IMR-90 (cell line): ENCODE results near the gene NRP1. TPM values are rescaled to one million over a fixed set of nuclear protein-coding genes. Genes with fewer than 3 reads are reported as not detected.

Experiments
- ATAC-seq: fragments of 200-7000 bp; cut with Tn5 transposase; 2 replicates; pipeline ENCODE4 v1.9.1; 2020; ENCODE audit warnings: low read depth, mild to moderate bottlenecking, moderate library complexity
- BruUV-seq: library from RNA; stranded (reverse); fragments of 400-500 nt; replicated peaks from 2 replicates; lab custom pipeline; 2021; lab: Mats Ljungman, UMichigan
- CTCF ChIA-PET: fragments of 300-600 bp; formaldehyde crosslinking; extraction: SDS; loops from one replicate; lab custom pipeline; 2021; ENCODE audit warnings: antibody characterized with exemption; lab: Yijun Ruan, JAX
- POLR2A ChIA-PET: fragments of 300-600 bp; sonication (Branson Sonifier 250); formaldehyde crosslinking; loops from one replicate; lab custom pipeline; 2022; ENCODE audit warnings: antibody characterized with exemption; ENCODE audit not compliant: unreplicated experiment; lab: Charles Lee
- DNase-seq: peaks from one replicate; pipeline ENCODE4 v3.0.0; 2013
- H2AFZ ChIP-seq: replicated peaks from 2 replicates; pipeline ENCODE3; 2013; ENCODE audit warnings: low read length, mild to moderate bottlenecking; ENCODE audit not compliant: poor library complexity
- H2AK5ac ChIP-seq: 2 replicates; pipeline ENCODE4 v1.6.1; 2013; ENCODE audit warnings: low read depth, low read length, inconsistent platforms
- H2AK9ac ChIP-seq: replicated peaks from 2 replicates; pipeline ENCODE3; 2013; ENCODE audit warnings: mild to moderate bottlenecking, low read depth, low read length, moderate library complexity; ENCODE audit not compliant: poor library complexity
- H2BK120ac ChIP-seq: 2 replicates; pipeline ENCODE4 v1.6.1; 2013; ENCODE audit warnings: low read depth, low read length, inconsistent platforms
- H2BK15ac ChIP-seq: 3 replicates; pipeline ENCODE4 v1.6.1; 2013; ENCODE audit warnings: low read depth, low read length, inconsistent platforms
- H2BK20ac ChIP-seq: 2 replicates; pipeline ENCODE4 v1.6.1; 2013; ENCODE audit warnings: low read depth, mild to moderate bottlenecking, inconsistent platforms, low read length, moderate library complexity
- H2BK5ac ChIP-seq: 2 replicates; pipeline ENCODE4 v1.6.1; 2013; ENCODE audit warnings: mild to moderate bottlenecking, low read depth, low read length, inconsistent platforms; ENCODE audit not compliant: poor library complexity, severe bottlenecking
- H3K14ac ChIP-seq: replicated peaks from 2 replicates; pipeline ENCODE4 v1.6.1; 2013; ENCODE audit warnings: low read depth, low read length, inconsistent platforms
- H3K18ac ChIP-seq: 2 replicates; pipeline ENCODE4 v1.6.1; 2013; ENCODE audit warnings: low read depth, low read length, control low read depth
- H3K23ac ChIP-seq: 2 replicates; pipeline ENCODE4 v1.6.1; 2013; ENCODE audit warnings: low read depth, low read length, inconsistent platforms
- H3K27ac ChIP-seq: 2 replicates; pipeline ENCODE4 v1.5.1; 2013; ENCODE audit warnings: mild to moderate bottlenecking, control low read depth, low read length; ENCODE audit not compliant: insufficient read depth
- H3K27me3 ChIP-seq: 2 replicates; pipeline ENCODE4 v1.6.1; 2013; ENCODE audit warnings: low read length; ENCODE audit not compliant: control insufficient read depth, insufficient read depth
- H3K36me3 ChIP-seq: 2 replicates; pipeline ENCODE4 v1.6.1; 2013; ENCODE audit warnings: low read length, mixed read lengths; ENCODE audit not compliant: control insufficient read depth, insufficient read depth
- H3K4ac ChIP-seq: 2 replicates; pipeline ENCODE4 v1.6.1; 2013; ENCODE audit warnings: low read depth, low read length, inconsistent platforms
- H3K4me1 ChIP-seq: 2 replicates; pipeline ENCODE4 v1.6.1; 2013; ENCODE audit warnings: low read length, mixed read lengths; ENCODE audit not compliant: control insufficient read depth, insufficient read depth
- H3K4me2 ChIP-seq: 2 replicates; pipeline ENCODE4 v1.6.1; 2013; ENCODE audit warnings: low read depth, mild to moderate bottlenecking, control low read depth, low read length, moderate library complexity
- H3K4me3 ChIP-seq: 2 replicates; pipeline ENCODE4 v1.5.1; 2013; ENCODE audit warnings: low read depth, mild to moderate bottlenecking, control low read depth, low read length, moderate library complexity; ENCODE audit not compliant: insufficient read depth
- H3K56ac ChIP-seq: 2 replicates; pipeline ENCODE4 v1.6.1; 2013; ENCODE audit warnings: low read length, inconsistent platforms; ENCODE audit not compliant: insufficient read depth; ENCODE audit errors: extremely low read depth
- H3K79me1 ChIP-seq, 2 experiments: 2 replicates each; pipeline ENCODE4 v1.6.1; 2013; ENCODE audit warnings: low read length in 2 of 2, inconsistent platforms in 1 of 2, low read depth in 1 of 2
- H3K9ac ChIP-seq: 2 replicates; pipeline ENCODE4 v1.6.1; 2013; ENCODE audit warnings: low read depth, low read length, control low read depth
- H3K9me1 ChIP-seq: 2 replicates; pipeline ENCODE4 v1.6.1; 2013; ENCODE audit warnings: low read length, inconsistent platforms; ENCODE audit not compliant: insufficient read depth
- H3K9me3 ChIP-seq: 2 replicates; pipeline ENCODE4 v1.6.1; 2013; ENCODE audit warnings: low read length; ENCODE audit not compliant: control insufficient read depth, insufficient read depth
- H4K20me1 ChIP-seq: 2 replicates; pipeline ENCODE4 v1.6.1; 2013; ENCODE audit warnings: low read length, inconsistent platforms; ENCODE audit not compliant: insufficient read depth
- H4K5ac ChIP-seq: 2 replicates; pipeline ENCODE4 v1.6.1; 2013; ENCODE audit warnings: mild to moderate bottlenecking, low read depth, low read length, control low read depth
- H4K8ac ChIP-seq, 2 experiments: 2 replicates each; pipeline ENCODE4 v1.6.1; 2013; ENCODE audit warnings: low read depth in 2 of 2, low read length in 2 of 2, control low read depth in 1 of 2, inconsistent platforms in 1 of 2
- H4K91ac ChIP-seq: 2 replicates; pipeline ENCODE4 v1.6.1; 2013; ENCODE audit warnings: low read depth, low read length, inconsistent platforms; ENCODE audit not compliant: insufficient read depth
- CEBPB ChIP-seq: IDR thresholded peaks from 2 replicates; pipeline ENCODE4 v1.6.1; 2012; ENCODE audit warnings: low read depth, low read length, improper control_type of control experiment
- MAFK ChIP-seq: IDR thresholded peaks from 2 replicates; pipeline ENCODE4 v1.6.1; 2012; ENCODE audit warnings: low read depth, low read length, improper control_type of control experiment
- MAZ ChIP-seq: IDR thresholded peaks from 2 replicates; pipeline ENCODE4 v1.6.1; 2012; ENCODE audit warnings: low read depth, mild to moderate bottlenecking, low read length, improper control_type of control experiment, moderate library complexity, borderline replicate concordance
- NFE2L2 ChIP-seq: fragments of 150-350 bp; IDR thresholded peaks from 2 replicates; pipeline ENCODE4 v1.6.1; 2016; ENCODE audit warnings: low read depth, mild to moderate bottlenecking, low read length
- USF2 ChIP-seq: fragments of 150-350 bp; IDR thresholded peaks from 2 replicates; pipeline ENCODE4 v1.6.1; 2017; ENCODE audit warnings: mild to moderate bottlenecking, antibody characterized with exemption, low read length, low read depth
- WGBS, 2 experiments: methylation state at CpG; one replicate each; pipeline versions ENCODE4 v1.1.5 to v1.1.7; 2013; ENCODE audit warnings: missing lambda C conversion rate in 2 of 2; ENCODE audit not compliant: insufficient read length in 1 of 2; ENCODE audit errors: extremely low coverage in 2 of 2; 5-methylcytosine and 5-hydroxymethylcytosine counted together
- dilution Hi-C: fragments of 300-500 bp; cut with HindIII; formaldehyde crosslinking; loops from one replicate; pipeline ENCODE4 v1.14.3; 2018; ENCODE audit warnings: low sequenced_read_pairs; ENCODE audit not compliant: unreplicated experiment
- in situ Hi-C: fragments of 300-500 bp; cut with MboI; formaldehyde crosslinking; loops from 3 replicates; pipeline ENCODE4 v1.14.3; 2019; ENCODE audit warnings: low sequenced_read_pairs, inconsistent platforms, mixed read lengths
- intact Hi-C: fragments of 100-400 bp; cut with micrococcal nuclease; formaldehyde crosslinking; loops from 2 replicates; pipeline ENCODE4 v1.10.0; 2022
- polyA plus RNA-seq, 3 experiments: library from polyadenylated mRNA; depleted of rRNA; stranded (reverse); fragments of >200 nt; gene quantifications; 2 replicates each; pipeline ENCODE4 v1.2.3, GENCODE V29; 2012; ENCODE audit warnings: low replicate concordance in 1 of 3
- total RNA-seq: library from RNA; depleted of rRNA; stranded (reverse); fragments of >200 nt; gene quantifications from 2 replicates; pipeline ENCODE4 v1.2.3, GENCODE V29; 2012

NRP1 gene
- total and polyA plus RNA-seq, 2 of the 4 experiments (the other 2 are of a cell fraction) = 108 to 227 TPM

GRCh38 chr10:33310853-33311252 is 23.6 kb downstream of the NRP1 start:
- WGBS, 2 experiments = 100% methylated on average over 3 of the region's 4 CpGs; no CpG with 5 or more reads in 1 of the 2 experiments
- CTCF ChIA-PET = no interaction called here

More at GRCh38 chr10:33310853-33311252, 23.6 kb downstream of the NRP1 start:
- no peak for DNase-seq
- Histone ChIP-seq H3K36me3 (peaks cover 3% of the 10 kb centered on the region; the same call in 1 of the 2 replicates), H4K8ac (no peak overlapping the region), H3K4me3 (no peak overlapping the region), H3K23ac (no peak overlapping the region), H2BK120ac (no peak overlapping the region), H2BK20ac (no peak overlapping the region), H2AK5ac (no peak overlapping the region), H3K56ac (no peak overlapping the region), H3K27ac (no peak overlapping the region), H3K4me1 (peaks cover 18% of the 10 kb centered on the region), H3K9me1 (0 out of 2 replicates have a peak, but pooled peaks cover 4% of the 10 kb centered on the region), H3K4me2 (no peak overlapping the region), H3K14ac (no peak overlapping the region), H4K20me1 (peaks cover 8% of the 10 kb centered on the region), H2AFZ (no peak overlapping the region), H3K27me3 (no peaks in the 10 kb centered on the region), H3K18ac (no peak overlapping the region), H3K9me3 (no peaks in the 10 kb centered on the region), H3K4ac (no peak overlapping the region), H4K91ac (no peak overlapping the region), H4K5ac (no peak overlapping the region), H2BK15ac (no peak overlapping the region), H3K9ac (no peak overlapping the region), H3K79me1 (peaks cover 24 to 61% of the 10 kb centered on the region in 2 experiments; a peak in 3 of 4 replicates), H2AK9ac (no peak overlapping the region), H2BK5ac (no peak overlapping the region)
- no TSS peak for BruUV-seq
- POLR2A ChIA-PET = no interaction called here
- in situ Hi-C loops (no loop called here), intact Hi-C loops (no loop called here), dilution Hi-C loops (no loop called here)
- TF ChIP-seq MAZ (no peak), CEBPB (no peak), NFE2L2 (no peak), MAFK (no peak), USF2 (no peak)
- no peak for ATAC-seq
